Embryonic facial prominence (tissue), 1 donor: ENCODE results near the gene ANKH.

Experiments
- DNase-seq: peaks from one replicate; pipeline ENCODE4 v3.0.0-alpha.2; 2016; ENCODE audit errors: extremely low spot score

Gene ANKH

GRCh38 chr5:14685757-14686156, 185.8 kb downstream of the ANKH start:
- peak; percentile 36 for DNase-seq

- DNase-seq: no peak
These were observed 186.8 kb downstream of the ANKH start for GRCh38 chr5:14684757-14685156.

- no peak for DNase-seq
These were observed 187.6 kb downstream of the ANKH start for GRCh38 chr5:14683906-14684455.

GRCh38 chr5:14681236-14681752, 190.3 kb downstream of the ANKH start:
- no peak for DNase-seq

GRCh38 chr5:14679595-14679994, 192.0 kb downstream of the ANKH start:
- DNase-seq: no peak

GRCh38 chr5:14678773-14679334, 192.7 kb downstream of the ANKH start:
- no peak for DNase-seq

GRCh38 chr5:14676320-14676719, 195.3 kb downstream of the ANKH start:
- DNase-seq: no peak

GRCh38 chr5:14675865-14676300, 195.7 kb downstream of the ANKH start:
- no peak for DNase-seq

GRCh38 chr5:14674983-14675854, 196.4 kb downstream of the ANKH start:
- no peak for DNase-seq

- DNase-seq: no peak
These were observed 198.1 kb downstream of the ANKH start for GRCh38 chr5:14673443-14673842.

GRCh38 chr5:14672484-14673394, 198.8 kb downstream of the ANKH start:
- no peak for DNase-seq

GRCh38 chr5:14672082-14672481, 199.5 kb downstream of the ANKH start:
- DNase-seq: no peak

GRCh38 chr5:14671414-14671813, 200.2 kb downstream of the ANKH start:
- no peak for DNase-seq

GRCh38 chr5:14669975-14670374, 201.6 kb downstream of the ANKH start:
- no peak for DNase-seq

GRCh38 chr5:14669415-14669814, 202.2 kb downstream of the ANKH start:
- DNase-seq: no peak

- DNase-seq: no peak
These were observed 203.4 kb downstream of the ANKH start for GRCh38 chr5:14668181-14668591.

- DNase-seq: no peak
These were observed 203.8 kb downstream of the ANKH start for GRCh38 chr5:14667770-14668169.

GRCh38 chr5:14667290-14667689, 204.3 kb downstream of the ANKH start:
- no peak for DNase-seq

GRCh38 chr5:14666357-14666756, 205.2 kb downstream of the ANKH start:
- no peak for DNase-seq

- DNase-seq: no peak
These were observed 205.6 kb downstream of the ANKH start for GRCh38 chr5:14665949-14666348.

GRCh38 chr5:14665101-14665822, 206.3 kb downstream of the ANKH start:
- no peak for DNase-seq
